Mesodermal cell (in vitro differentiated cells): ENCODE data around the gene MCRIP1.

ENCODE experiments used
- H3K27ac ChIP-seq: 2 replicates; pipeline ENCODE4 v1.7.0; 2013; ENCODE audit warnings: mild to moderate bottlenecking, low read depth, low read length, moderate library complexity; ENCODE audit not compliant: severe bottlenecking
- H3K36me3 ChIP-seq: 2 replicates; pipeline ENCODE4 v1.7.1; 2013; ENCODE audit warnings: mild to moderate bottlenecking, low read length, moderate library complexity; ENCODE audit not compliant: control insufficient read depth, insufficient read depth
- H3K4me1 ChIP-seq: one replicate; pipeline ENCODE4 v1.7.1; 2013; ENCODE audit warnings: mild to moderate bottlenecking, low read length; ENCODE audit not compliant: insufficient read depth, control insufficient read depth, poor library complexity, severe bottlenecking
- H3K4me3 ChIP-seq: 2 replicates; pipeline ENCODE4 v1.7.0; 2013; ENCODE audit warnings: low read length, control low read depth, mild to moderate bottlenecking; ENCODE audit not compliant: insufficient read depth, poor library complexity, severe bottlenecking; ENCODE audit errors: extremely low read depth
- H3K9me3 ChIP-seq: 2 replicates; pipeline ENCODE4 v1.7.1; 2013; ENCODE audit warnings: mild to moderate bottlenecking, low read length, moderate library complexity; ENCODE audit not compliant: control insufficient read depth
- WGBS, 2 experiments: methylation state at CpG; one replicate each; pipeline ENCODE4 v1.1.5; 2013; ENCODE audit warnings: missing lambda C conversion rate in 2 of 2; ENCODE audit not compliant: insufficient coverage in 2 of 2; 5-methylcytosine and 5-hydroxymethylcytosine counted together

Gene MCRIP1

GRCh38 chr17:81867991-81868673, 35.0 kb upstream of the MCRIP1 start:
- Histone ChIP-seq H3K4me1 (peaks cover 41% of the 10 kb centered on the region), H3K9me3 (no peaks in the 10 kb centered on the region), H3K36me3 (peaks cover 66% of the 10 kb centered on the region), H3K4me3 (no peak overlapping the region), H3K27ac (peak overlapping the region; percentile 82)
- WGBS, 2 experiments: 76 to 82% methylated on average over 17 to 23 of the region's 28 CpGs

- Histone ChIP-seq H3K4me1 (peaks cover 41% of the 10 kb centered on the region), H3K4me3 (no peak overlapping the region), H3K27ac (peak overlapping the region; percentile 82), H3K36me3 (peaks cover 73% of the 10 kb centered on the region), H3K9me3 (no peaks in the 10 kb centered on the region)
- 84% methylated on average over 18 to 23 of the region's 23 CpGs for WGBS, 2 experiments
Measured at GRCh38 chr17:81867170-81867990, 34.3 kb upstream of the MCRIP1 start.

GRCh38 chr17:81866440-81867169, 33.5 kb upstream of the MCRIP1 start:
- Histone ChIP-seq H3K36me3 (peaks cover 78% of the 10 kb centered on the region), H3K27ac (peak overlapping the region; percentile 82), H3K4me3 (no peak overlapping the region), H3K9me3 (no peaks in the 10 kb centered on the region), H3K4me1 (peaks cover 41% of the 10 kb centered on the region)
- 98% methylated on average over 12 to 13 of the region's 18 CpGs for WGBS, 2 experiments

GRCh38 chr17:81865733-81866439, 32.8 kb upstream of the MCRIP1 start:
- peaks cover 41% of the 10 kb centered on the region for H3K4me1 ChIP-seq
- 91 to 95% methylated on average over 17 to 18 of the region's 18 CpGs for WGBS, 2 experiments
- H3K36me3 ChIP-seq: peaks cover 78% of the 10 kb centered on the region
- H3K9me3 ChIP-seq: no peaks in the 10 kb centered on the region
- H3K27ac ChIP-seq: peak overlapping the region; percentile 57
- H3K4me3 ChIP-seq: no peak overlapping the region

GRCh38 chr17:81865358-81865732, 32.3 kb upstream of the MCRIP1 start:
- H3K4me3 ChIP-seq: no peak overlapping the region
- H3K36me3 ChIP-seq: peaks cover 77% of the 10 kb centered on the region
- peaks cover 41% of the 10 kb centered on the region for H3K4me1 ChIP-seq
- no peak overlapping the region for H3K27ac ChIP-seq
- 96 to 97% methylated on average over 6 to 8 of the region's 8 CpGs for WGBS, 2 experiments
- no peaks in the 10 kb centered on the region for H3K9me3 ChIP-seq

GRCh38 chr17:81863833-81864768, 31.0 kb upstream of the MCRIP1 start:
- 92% methylated on average over 7 of the region's 9 CpGs for WGBS, 2 experiments
- Histone ChIP-seq H3K27ac (no peak overlapping the region), H3K36me3 (peaks cover 71% of the 10 kb centered on the region), H3K4me1 (peaks cover 35% of the 10 kb centered on the region), H3K9me3 (no peaks in the 10 kb centered on the region), H3K4me3 (no peak overlapping the region)

GRCh38 chr17:81863123-81863675, 30.1 kb upstream of the MCRIP1 start:
- Histone ChIP-seq H3K9me3 (no peaks in the 10 kb centered on the region), H3K27ac (no peak overlapping the region), H3K4me1 (peaks cover 36% of the 10 kb centered on the region), H3K36me3 (peaks cover 74% of the 10 kb centered on the region), H3K4me3 (no peak overlapping the region)
- WGBS, 2 experiments: 91 to 94% methylated on average over 3 to 4 of the region's 6 CpGs

- 0 to 1% methylated on average over 48 to 74 of the region's 74 CpGs for WGBS, 2 experiments
- Histone ChIP-seq H3K9me3 (no peaks in the 10 kb centered on the region), H3K36me3 (peaks cover 75% of the 10 kb centered on the region)
Measured at GRCh38 chr17:81860756-81861568, 27.9 kb upstream of the MCRIP1 start.

More at GRCh38 chr17:81860756-81861568, 27.9 kb upstream of the MCRIP1 start:
- Histone ChIP-seq H3K27ac (peak overlapping the region; percentile 91), H3K4me1 (peaks cover 24% of the 10 kb centered on the region), H3K4me3 (peak overlapping the region; percentile 83)
